Measurements from ENCODE around the gene RNF157.

RNF157 gene

DNA sequence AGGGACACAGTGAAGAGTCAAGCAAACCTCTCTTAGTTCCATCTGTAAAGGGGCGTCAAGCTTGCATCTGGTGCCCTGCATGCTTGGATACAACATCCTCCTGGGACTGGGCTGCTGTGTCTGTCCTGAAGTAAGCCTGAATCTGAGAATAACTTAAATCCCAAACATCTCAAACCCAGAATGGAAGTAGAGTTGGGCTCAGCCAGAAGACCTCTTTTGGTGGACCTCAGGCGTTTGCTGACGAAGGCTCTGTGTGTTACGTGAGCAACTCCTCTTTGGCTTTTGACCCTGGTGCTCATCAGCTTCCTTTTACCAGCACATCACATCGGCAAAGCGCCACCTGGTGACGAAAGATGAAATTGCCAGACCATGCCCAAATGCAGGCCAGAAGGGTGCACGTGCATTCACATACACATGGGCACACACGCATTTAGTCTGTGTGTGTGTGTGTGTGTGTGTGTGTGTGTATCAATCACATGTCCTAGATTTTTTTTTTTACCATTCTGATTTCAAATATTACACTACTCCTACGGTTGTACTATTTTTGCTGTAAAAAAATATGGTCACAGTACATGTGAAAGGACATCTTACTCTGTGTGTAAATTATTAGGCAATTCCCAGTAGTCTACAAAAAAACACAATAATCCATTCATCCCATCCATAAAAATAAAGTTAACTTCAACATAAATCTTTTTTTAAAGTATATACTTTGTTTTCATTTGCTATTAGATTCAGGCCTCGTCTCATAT lies 58.1 kb downstream of the RNF157 start:
- peak overlapping the region; percentile 53 for H3K4me2 ChIP-seq (ENCODE audit: low read length)
- peaks cover 4% of the 10 kb centered on the region; the same call in 1 of the 2 replicates for H3K27me3 ChIP-seq (ENCODE audit: control insufficient read depth, low read length)
- H3K9me3 ChIP-seq (ENCODE audit: control insufficient read depth, insufficient read depth, low read length), result no peaks in the 10 kb centered on the region
- no peaks in the 10 kb centered on the region for H3K79me2 ChIP-seq (ENCODE audit: control insufficient read depth, low read length)
- peaks cover 29% of the 10 kb centered on the region for H3K4me1 ChIP-seq (ENCODE audit: control insufficient read depth, low read length)
- no peaks in the 10 kb centered on the region for H3K36me3 ChIP-seq (ENCODE audit: control insufficient read depth, low read length)
- TF ChIP-seq, protein P1, sequence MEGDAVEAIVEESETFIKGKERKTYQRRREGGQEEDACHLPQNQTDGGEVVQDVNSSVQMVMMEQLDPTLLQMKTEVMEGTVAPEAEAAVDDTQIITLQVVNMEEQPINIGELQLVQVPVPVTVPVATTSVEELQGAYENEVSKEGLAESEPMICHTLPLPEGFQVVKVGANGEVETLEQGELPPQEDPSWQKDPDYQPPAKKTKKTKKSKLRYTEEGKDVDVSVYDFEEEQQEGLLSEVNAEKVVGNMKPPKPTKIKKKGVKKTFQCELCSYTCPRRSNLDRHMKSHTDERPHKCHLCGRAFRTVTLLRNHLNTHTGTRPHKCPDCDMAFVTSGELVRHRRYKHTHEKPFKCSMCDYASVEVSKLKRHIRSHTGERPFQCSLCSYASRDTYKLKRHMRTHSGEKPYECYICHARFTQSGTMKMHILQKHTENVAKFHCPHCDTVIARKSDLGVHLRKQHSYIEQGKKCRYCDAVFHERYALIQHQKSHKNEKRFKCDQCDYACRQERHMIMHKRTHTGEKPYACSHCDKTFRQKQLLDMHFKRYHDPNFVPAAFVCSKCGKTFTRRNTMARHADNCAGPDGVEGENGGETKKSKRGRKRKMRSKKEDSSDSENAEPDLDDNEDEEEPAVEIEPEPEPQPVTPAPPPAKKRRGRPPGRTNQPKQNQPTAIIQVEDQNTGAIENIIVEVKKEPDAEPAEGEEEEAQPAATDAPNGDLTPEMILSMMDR (IDR thresholded peaks at IDR 0.05; ENCODE audit: low read depth, low read length, poor library complexity, severe bottlenecking), result peak; percentile 93
- no peak for TF ChIP-seq EZH2phosphoT487 (IDR thresholded peaks at IDR 0.05; ENCODE audit: borderline replicate concordance, low read length)
- H3F3A ChIP-seq (ENCODE audit: control insufficient read depth, insufficient read depth), result no peaks in the 10 kb centered on the region
- H3K9me2 ChIP-seq (replicated peaks; ENCODE audit: control insufficient read depth, low read length), result no peaks in the 10 kb centered on the region
- 0 out of 2 replicates have a peak overlapping the region, but pooled peaks have one; percentile 33 for H3K4me3 ChIP-seq (ENCODE audit: low read length)
- H3K27ac ChIP-seq (ENCODE audit: low read depth, low read length), result no peak overlapping the region
- H4K20me1 ChIP-seq (ENCODE audit: control insufficient read depth, insufficient read depth, low read depth, low read length), result no peaks in the 10 kb centered on the region

DNA sequence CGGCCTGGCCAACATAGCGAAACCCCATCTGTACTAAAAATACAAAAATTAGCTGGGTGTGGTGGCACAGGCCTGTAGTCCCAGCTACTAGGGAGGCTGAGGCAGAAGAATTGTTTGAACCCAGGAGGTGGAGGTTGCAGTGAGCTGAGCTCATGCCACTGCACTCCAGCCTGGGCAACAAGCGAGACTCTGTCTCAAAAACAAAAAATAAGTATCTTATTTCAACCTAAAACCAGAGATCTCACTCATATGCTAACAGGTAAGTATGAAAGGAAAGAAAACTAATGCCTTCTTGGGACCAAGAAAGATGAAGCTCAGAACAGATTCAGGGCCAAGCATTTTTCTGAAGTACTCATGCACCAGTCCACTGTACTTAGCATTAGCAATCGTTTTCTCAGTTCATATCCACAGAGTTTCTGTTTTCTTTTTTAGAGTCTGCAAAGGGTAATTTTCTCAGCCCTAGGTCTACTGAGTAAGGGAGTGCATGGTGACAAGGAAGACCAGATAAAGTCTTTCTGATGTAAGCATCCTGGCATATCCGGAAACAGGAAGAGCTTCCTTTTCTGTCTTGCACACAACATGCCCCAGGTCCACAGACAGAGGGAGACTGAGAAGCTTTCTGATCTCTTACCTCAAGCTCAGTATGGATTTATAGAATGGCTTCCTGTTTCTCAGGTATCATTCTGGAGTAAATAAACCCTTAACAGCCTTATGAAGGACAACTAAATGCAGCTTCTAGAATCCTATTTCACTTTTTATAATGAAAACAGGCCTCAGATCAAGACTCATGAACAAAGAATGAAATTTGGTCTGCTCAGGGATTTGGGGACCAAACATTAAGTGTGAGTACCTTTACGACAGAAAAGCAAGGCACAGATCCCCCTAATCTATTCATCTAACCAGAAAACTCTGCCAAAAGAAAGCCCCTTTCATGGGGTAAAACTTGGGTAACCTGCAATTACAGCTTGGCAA lies 60.5 kb downstream of the RNF157 start:
- Histone ChIP-seq H3K9me3 (ENCODE audit: control insufficient read depth, insufficient read depth, low read length) (no peaks in the 10 kb centered on the region), H3F3A (ENCODE audit: control insufficient read depth, insufficient read depth) (no peaks in the 10 kb centered on the region), H3K79me2 (ENCODE audit: control insufficient read depth, low read length) (no peaks in the 10 kb centered on the region), H3K4me2 (ENCODE audit: low read length) (peak overlapping the region; percentile 9), H4K20me1 (ENCODE audit: control insufficient read depth, insufficient read depth, low read depth, low read length) (no peaks in the 10 kb centered on the region), H3K27ac (ENCODE audit: low read depth, low read length) (no peak overlapping the region), H3K9me2 (replicated peaks; ENCODE audit: control insufficient read depth, low read length) (no peaks in the 10 kb centered on the region), H3K4me1 (ENCODE audit: control insufficient read depth, low read length) (peaks cover 24% of the 10 kb centered on the region), H3K27me3 (ENCODE audit: control insufficient read depth, low read length) (peaks cover 4% of the 10 kb centered on the region; the same call in 1 of the 2 replicates), H3K36me3 (ENCODE audit: control insufficient read depth, low read length) (no peaks in the 10 kb centered on the region), H3K4me3 (ENCODE audit: low read length) (no peak overlapping the region)
- TF ChIP-seq, protein P1 (IDR thresholded peaks at IDR 0.05; ENCODE audit: low read depth, low read length, poor library complexity, severe bottlenecking), result no peak
- no peak for TF ChIP-seq EZH2phosphoT487 (IDR thresholded peaks at IDR 0.05; ENCODE audit: borderline replicate concordance, low read length)

DNA sequence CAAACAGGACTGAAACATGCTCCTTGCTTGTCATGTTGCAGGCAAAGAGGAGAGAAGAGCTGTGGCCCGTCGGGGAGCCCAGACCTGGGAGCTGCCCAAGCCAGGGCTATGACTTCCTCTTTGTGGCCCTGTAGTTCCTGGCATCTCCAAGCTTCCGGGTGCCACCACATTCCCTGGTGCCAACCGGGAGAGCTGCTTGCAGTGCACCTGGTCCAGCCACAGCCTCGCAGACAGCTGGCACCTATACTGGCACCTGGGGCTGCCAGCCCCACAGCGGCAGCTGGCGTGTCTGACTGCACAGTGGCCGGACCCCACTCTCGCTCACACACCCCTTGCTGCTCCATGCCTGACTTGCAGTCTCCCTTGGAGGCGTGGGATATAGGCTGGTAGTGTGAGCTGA lies 62.2 kb downstream of the RNF157 start:
- Histone ChIP-seq H3K9me2 (replicated peaks; ENCODE audit: control insufficient read depth, low read length) (no peaks in the 10 kb centered on the region), H3K4me3 (ENCODE audit: low read length) (no peak overlapping the region), H3K36me3 (ENCODE audit: control insufficient read depth, low read length) (no peaks in the 10 kb centered on the region), H3F3A (ENCODE audit: control insufficient read depth, insufficient read depth) (no peaks in the 10 kb centered on the region), H3K9me3 (ENCODE audit: control insufficient read depth, insufficient read depth, low read length) (no peaks in the 10 kb centered on the region), H3K4me2 (ENCODE audit: low read length) (no peak overlapping the region), H3K27ac (ENCODE audit: low read depth, low read length) (no peak overlapping the region), H3K79me2 (ENCODE audit: control insufficient read depth, low read length) (no peaks in the 10 kb centered on the region), H3K27me3 (ENCODE audit: control insufficient read depth, low read length) (no peaks in the 10 kb centered on the region), H4K20me1 (ENCODE audit: control insufficient read depth, insufficient read depth, low read depth, low read length) (no peaks in the 10 kb centered on the region), H3K4me1 (ENCODE audit: control insufficient read depth, low read length) (peaks cover 17% of the 10 kb centered on the region)
- TF ChIP-seq, protein P1 (IDR thresholded peaks at IDR 0.05; ENCODE audit: low read depth, low read length, poor library complexity, severe bottlenecking), result no peak
- no peak for TF ChIP-seq EZH2phosphoT487 (IDR thresholded peaks at IDR 0.05; ENCODE audit: borderline replicate concordance, low read length)

Measured in DOHH2 (cell line).